ENCODE measurements around the gene TRDN.

TRDN gene

DNA sequence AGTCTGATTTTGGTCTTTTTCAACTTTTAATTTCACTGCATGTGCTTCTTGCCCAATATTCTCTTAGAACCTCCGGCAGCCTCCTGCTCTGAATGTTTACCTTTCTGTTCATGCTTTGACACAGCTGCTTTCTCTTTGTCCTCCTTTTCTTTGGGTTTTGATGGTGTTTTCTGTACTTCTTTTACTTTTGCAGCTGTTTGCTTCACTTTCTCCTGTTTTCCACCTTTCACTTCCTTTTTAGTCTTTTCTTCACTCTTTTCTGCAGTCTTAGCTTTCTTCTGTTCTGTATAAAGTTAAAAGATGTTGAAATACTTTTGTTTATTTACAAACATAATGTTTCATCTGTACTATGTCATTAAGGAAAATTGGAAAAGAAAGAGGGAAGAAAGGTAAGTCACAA lies 133.1 kb downstream of the TRDN start:
- Histone ChIP-seq H4K20me1 (ENCODE audit: insufficient read depth, low read length) (no peaks in the 10 kb centered on the region), H2AFZ (ENCODE audit: low read length) (no peak overlapping the region), H3K36me3 (ENCODE audit: insufficient read depth, low read length) (no peaks in the 10 kb centered on the region), H3K27me3 (ENCODE audit: insufficient read depth, low read length) (no peaks in the 10 kb centered on the region), H3K9ac (ENCODE audit: low read length) (no peak overlapping the region), H3K27ac (ENCODE audit: low read depth, low read length, poor library complexity, severe bottlenecking) (no peak overlapping the region), H3K79me2 (ENCODE audit: insufficient read depth, low read length) (no peaks in the 10 kb centered on the region), H3F3A (ENCODE audit: insufficient read depth, low read length) (no peaks in the 10 kb centered on the region), H3K4me1 (ENCODE audit: insufficient read depth, low read length, severe bottlenecking) (no peaks in the 10 kb centered on the region), H3K4me3 (ENCODE audit: low read depth, low read length, poor library complexity, severe bottlenecking) (no peak overlapping the region), H3K9me2 (ENCODE audit: low read depth, low read length) (no peaks in the 10 kb centered on the region), H3K9me3 (ENCODE audit: low read length) (no peaks in the 10 kb centered on the region), H3K4me2 (ENCODE audit: low read length) (no peak overlapping the region)
- TF ChIP-seq, protein P1, sequence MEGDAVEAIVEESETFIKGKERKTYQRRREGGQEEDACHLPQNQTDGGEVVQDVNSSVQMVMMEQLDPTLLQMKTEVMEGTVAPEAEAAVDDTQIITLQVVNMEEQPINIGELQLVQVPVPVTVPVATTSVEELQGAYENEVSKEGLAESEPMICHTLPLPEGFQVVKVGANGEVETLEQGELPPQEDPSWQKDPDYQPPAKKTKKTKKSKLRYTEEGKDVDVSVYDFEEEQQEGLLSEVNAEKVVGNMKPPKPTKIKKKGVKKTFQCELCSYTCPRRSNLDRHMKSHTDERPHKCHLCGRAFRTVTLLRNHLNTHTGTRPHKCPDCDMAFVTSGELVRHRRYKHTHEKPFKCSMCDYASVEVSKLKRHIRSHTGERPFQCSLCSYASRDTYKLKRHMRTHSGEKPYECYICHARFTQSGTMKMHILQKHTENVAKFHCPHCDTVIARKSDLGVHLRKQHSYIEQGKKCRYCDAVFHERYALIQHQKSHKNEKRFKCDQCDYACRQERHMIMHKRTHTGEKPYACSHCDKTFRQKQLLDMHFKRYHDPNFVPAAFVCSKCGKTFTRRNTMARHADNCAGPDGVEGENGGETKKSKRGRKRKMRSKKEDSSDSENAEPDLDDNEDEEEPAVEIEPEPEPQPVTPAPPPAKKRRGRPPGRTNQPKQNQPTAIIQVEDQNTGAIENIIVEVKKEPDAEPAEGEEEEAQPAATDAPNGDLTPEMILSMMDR (IDR thresholded peaks at IDR 0.05; ENCODE audit: low read length), result no peak
- TF ChIP-seq EZH2 (IDR thresholded peaks at IDR 0.05; ENCODE audit: borderline replicate concordance, low read length), result no peak

DNA sequence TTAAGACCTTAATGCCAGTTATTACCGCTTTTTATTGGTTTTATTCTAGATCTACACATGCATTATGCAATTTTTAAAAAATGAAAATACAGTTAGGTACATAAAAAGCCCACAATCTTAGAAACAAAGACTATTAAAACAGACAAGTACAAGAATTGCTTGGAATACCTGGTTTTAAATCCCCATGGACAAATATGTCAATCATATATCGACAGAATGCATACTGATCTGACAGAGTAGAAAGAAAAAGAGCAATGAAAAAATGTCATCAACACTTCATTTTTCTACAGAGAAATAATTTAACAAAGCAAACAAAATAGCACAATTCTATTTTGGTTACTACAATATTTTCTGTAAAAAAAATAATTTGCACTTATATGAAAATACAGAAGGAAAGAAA lies 139.7 kb downstream of the TRDN start:
- H3K36me3 ChIP-seq (ENCODE audit: insufficient read depth, low read length), result no peaks in the 10 kb centered on the region
- H3K4me3 ChIP-seq (ENCODE audit: low read depth, low read length, poor library complexity, severe bottlenecking), result no peak overlapping the region
- no peaks in the 10 kb centered on the region for H3K79me2 ChIP-seq (ENCODE audit: insufficient read depth, low read length)
- no peak overlapping the region for H3K4me2 ChIP-seq (ENCODE audit: low read length)
- no peaks in the 10 kb centered on the region for H3K27me3 ChIP-seq (ENCODE audit: insufficient read depth, low read length)
- TF ChIP-seq, protein P1 (IDR thresholded peaks at IDR 0.05; ENCODE audit: low read length), result no peak
- no peak for TF ChIP-seq EZH2 (IDR thresholded peaks at IDR 0.05; ENCODE audit: borderline replicate concordance, low read length)
- H2AFZ ChIP-seq (ENCODE audit: low read length), result no peak overlapping the region
- no peak overlapping the region for H3K27ac ChIP-seq (ENCODE audit: low read depth, low read length, poor library complexity, severe bottlenecking)
- H3F3A ChIP-seq (ENCODE audit: insufficient read depth, low read length), result no peaks in the 10 kb centered on the region
- H4K20me1 ChIP-seq (ENCODE audit: insufficient read depth, low read length), result no peaks in the 10 kb centered on the region
- H3K4me1 ChIP-seq (ENCODE audit: insufficient read depth, low read length, severe bottlenecking), result no peaks in the 10 kb centered on the region
- H3K9me3 ChIP-seq (ENCODE audit: low read length), result no peaks in the 10 kb centered on the region
- H3K9me2 ChIP-seq (ENCODE audit: low read depth, low read length), result no peaks in the 10 kb centered on the region
- no peak overlapping the region for H3K9ac ChIP-seq (ENCODE audit: low read length)

DNA sequence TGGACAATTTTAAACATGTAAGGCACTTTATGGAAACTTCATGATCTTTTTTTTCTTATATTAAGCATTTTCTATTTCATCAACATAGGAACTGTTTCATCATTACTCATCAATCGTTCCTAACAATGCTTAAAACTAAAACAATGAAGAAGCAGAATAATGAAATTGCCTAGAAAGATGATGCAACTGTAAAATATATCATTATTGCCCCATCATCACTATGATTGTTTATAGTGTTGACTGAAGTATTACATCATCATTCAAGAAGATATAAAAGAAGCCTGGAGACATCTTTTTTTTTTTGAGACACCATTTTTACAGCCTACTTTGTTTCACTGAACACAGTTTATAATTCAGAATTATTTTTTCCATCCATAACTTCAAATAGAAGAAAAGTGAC lies 147.2 kb downstream of the TRDN start:
- Histone ChIP-seq H3K9me3 (ENCODE audit: low read length) (no peaks in the 10 kb centered on the region), H3K27ac (ENCODE audit: low read depth, low read length, poor library complexity, severe bottlenecking) (no peak overlapping the region), H3K79me2 (ENCODE audit: insufficient read depth, low read length) (no peaks in the 10 kb centered on the region), H2AFZ (ENCODE audit: low read length) (no peak overlapping the region), H3K9ac (ENCODE audit: low read length) (no peak overlapping the region), H3K4me1 (ENCODE audit: insufficient read depth, low read length, severe bottlenecking) (no peaks in the 10 kb centered on the region), H4K20me1 (ENCODE audit: insufficient read depth, low read length) (no peaks in the 10 kb centered on the region), H3K9me2 (ENCODE audit: low read depth, low read length) (no peaks in the 10 kb centered on the region), H3K27me3 (ENCODE audit: insufficient read depth, low read length) (no peaks in the 10 kb centered on the region), H3K4me2 (ENCODE audit: low read length) (no peak overlapping the region), H3F3A (ENCODE audit: insufficient read depth, low read length) (no peaks in the 10 kb centered on the region), H3K36me3 (ENCODE audit: insufficient read depth, low read length) (no peaks in the 10 kb centered on the region), H3K4me3 (ENCODE audit: low read depth, low read length, poor library complexity, severe bottlenecking) (no peak overlapping the region)
- TF ChIP-seq EZH2 (IDR thresholded peaks at IDR 0.05; ENCODE audit: borderline replicate concordance, low read length), result no peak
- TF ChIP-seq, protein P1 (IDR thresholded peaks at IDR 0.05; ENCODE audit: low read length), result no peak
